GM19328 (cell line): ENCODE data around the gene PSMD7.
"Not testable (repeated sequence)": the region's sequence is repeated elsewhere in the genome, so short reads cannot be mapped to it uniquely, and the experiment has no call there.

ENCODE experiments used
- ATAC-seq: cut with Tn5 transposase; IDR thresholded peaks from one replicate; pipeline ENCODE4 v1.9.1; 2021; ENCODE audit warnings: mild to moderate bottlenecking, moderate library complexity; ENCODE audit not compliant: unreplicated experiment

Gene PSMD7

DNA sequence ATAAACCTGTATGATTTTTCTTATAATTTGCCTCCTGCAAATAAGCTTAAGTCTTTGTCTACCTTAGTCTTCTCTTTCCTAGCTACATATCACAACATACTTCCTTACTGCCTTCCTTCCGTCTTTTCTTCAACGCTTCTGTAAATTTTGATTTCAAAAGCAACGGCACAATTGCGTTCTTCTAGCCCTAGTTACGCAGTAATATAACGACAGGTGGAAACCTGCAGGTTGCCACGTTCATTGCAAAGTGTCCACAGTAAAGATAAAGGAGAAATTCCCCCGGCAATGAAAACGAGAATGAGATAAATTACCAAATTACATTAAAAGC is 546 bp upstream of the PSMD7 start:
- ATAC-seq = peak; percentile 9

DNA sequence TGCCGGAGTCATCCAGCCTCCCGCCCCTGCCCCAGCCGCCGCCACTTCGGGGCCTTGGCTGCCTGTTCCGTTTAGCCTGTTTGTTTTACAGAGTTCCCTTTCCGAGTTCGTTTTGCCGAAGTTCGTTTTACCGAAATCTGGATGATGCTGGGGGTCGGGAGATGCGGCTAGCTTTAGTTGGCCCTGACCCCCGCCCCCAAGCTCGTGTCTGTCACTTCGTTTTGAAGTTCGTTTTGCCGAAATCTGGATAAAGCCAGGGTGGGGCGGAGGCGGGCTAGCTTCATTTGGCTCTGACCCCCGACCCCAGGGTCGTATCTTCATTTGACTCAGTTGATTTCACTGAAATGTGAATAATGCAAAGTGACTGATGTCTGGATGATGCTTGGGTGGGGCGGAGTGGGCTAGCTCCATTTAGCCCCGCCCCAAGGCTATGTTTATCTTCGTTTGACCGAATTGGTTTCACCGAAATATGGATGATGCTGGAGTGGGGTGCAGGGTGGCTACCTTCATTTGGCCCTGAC is 591 bp downstream of the PSMD7 start:
- no peak for ATAC-seq

DNA sequence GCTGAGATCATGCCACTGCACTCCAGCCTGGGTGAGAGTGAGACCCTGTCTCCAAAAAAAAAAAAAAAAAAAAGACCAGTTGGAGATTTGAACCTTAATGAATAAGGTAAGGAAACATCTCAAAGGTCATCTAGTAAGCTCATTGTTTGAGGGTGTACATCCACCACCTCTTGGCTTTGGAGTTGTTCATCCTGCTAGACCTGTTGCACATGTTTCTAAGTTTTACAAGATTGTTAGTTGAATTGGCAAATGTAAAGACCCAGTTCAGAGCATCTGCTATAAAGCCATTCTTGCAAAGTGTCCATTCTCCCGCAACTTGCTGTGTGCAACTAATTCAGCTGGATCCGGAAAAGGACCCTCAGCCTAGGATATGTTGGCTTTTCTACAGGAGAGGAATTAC is 1.5 kb downstream of the PSMD7 start:
- ATAC-seq = no peak

DNA sequence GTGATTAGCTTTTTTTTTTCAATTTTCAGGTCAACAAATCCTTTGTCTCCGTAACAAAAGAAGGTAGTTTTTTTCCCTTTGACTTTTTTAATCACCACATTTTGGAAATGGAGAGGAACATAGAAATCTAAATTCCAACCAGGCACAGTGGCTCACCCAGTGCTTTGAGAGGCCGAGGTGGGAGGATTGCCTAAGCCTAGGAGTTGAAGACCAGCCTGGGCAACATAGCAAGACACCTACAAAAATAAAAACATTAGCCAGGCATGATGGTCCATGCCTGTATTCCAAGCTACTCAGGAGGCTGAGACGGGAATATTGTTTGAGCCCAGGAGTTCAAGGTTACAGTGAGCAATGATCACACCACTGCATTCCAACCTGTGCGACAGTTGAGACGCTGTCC is 5.7 kb downstream of the PSMD7 start:
- no peak for ATAC-seq

DNA sequence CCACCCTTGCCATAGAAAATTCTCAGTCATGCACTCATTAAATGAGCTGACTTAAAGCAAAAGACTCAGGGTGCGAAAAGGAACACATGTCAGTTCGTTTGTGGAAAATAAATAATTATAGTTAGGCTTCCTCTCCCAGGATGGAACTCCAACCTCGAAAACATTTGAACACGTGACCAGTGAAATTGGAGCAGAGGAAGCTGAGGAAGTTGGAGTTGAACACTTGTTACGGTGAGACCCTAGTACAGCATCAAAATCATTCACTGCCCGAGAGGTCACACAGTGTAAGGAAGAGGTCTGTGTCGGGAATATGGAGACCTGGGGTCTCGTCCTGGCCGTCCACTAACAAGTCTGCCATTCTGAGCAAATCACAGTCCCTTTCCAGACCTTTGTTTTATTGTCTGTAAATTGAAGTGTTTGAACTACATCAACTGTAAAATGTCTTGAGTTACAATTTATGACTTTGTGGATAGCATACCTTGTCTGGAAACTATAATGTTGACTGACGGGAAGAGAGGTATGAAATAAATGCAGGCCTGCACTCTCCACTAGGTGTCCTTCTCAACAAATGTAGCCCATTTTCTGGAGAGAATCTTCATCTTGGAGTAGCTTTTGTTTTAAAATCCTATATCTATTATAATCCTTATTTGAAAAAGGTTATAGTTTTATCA is 7.7 kb downstream of the PSMD7 start:
- no peak for ATAC-seq

DNA sequence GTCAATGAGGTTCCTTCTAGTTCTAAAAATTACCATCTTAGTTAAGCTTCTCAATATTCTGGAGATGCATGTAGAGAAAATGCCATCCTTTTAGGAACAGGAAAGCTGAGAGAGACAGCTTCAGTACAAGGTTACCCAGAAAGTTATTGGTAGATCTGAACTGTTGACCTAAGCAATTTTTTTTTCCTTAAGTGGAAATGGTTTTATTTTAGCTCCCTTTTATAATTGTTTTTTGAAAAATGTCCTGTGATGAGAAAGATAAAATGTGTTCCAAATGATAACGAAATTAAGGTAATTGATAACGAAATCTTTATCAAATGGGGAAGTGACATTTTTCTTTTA is 8.2 kb downstream of the PSMD7 start:
- no peak for ATAC-seq

DNA sequence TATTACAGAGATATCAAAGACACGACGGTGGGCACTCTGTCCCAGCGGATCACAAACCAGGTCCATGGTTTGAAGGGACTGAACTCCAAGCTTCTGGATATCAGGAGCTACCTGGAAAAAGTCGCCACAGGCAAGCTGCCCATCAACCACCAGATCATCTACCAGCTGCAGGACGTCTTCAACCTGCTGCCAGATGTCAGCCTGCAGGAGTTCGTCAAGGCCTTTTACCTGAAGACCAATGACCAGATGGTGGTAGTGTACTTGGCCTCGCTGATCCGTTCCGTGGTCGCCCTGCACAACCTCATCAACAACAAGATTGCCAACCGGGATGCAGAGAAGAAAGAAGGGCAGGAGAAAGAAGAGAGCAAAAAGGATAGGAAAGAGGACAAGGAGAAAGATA is 8.7 kb downstream of the PSMD7 start:
- ATAC-seq = no peak

DNA sequence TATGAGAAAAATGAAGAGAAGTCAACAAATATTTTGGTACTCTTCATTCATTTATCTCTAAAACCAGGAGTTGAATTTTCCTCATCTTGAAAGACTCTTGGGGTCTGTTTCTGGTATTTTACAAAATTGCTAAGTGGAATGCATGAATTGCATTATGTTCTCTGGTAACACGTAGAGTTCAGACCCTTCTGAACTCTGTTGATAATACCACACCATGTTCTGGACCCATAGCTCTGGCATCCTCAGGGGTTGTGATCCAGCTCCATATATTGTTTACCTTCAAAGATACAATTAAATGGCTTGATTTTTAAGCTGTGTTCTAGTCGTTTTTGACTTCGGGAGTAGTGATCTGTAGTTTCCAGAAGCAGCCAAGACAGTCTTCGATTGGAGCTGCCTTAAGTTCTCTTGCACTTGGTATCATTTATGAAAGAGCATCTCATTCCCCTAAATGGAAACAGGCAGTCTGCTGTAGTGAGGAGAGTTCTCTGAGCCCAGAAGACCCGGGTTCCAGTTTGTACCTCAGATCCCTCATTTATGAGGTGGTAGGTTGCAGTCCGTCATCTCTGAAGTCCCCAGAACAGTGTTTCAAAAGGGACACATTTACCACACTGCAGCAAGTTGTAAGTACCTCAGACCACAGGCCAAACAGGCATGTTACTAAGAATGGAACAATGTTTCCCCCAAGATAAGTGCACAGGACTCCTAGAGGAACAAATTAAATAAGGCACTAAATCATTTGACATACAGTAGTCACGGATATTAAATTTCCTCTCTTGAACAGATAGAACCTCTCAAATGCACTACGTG is 9.6 kb downstream of the PSMD7 start:
- no peak for ATAC-seq

DNA sequence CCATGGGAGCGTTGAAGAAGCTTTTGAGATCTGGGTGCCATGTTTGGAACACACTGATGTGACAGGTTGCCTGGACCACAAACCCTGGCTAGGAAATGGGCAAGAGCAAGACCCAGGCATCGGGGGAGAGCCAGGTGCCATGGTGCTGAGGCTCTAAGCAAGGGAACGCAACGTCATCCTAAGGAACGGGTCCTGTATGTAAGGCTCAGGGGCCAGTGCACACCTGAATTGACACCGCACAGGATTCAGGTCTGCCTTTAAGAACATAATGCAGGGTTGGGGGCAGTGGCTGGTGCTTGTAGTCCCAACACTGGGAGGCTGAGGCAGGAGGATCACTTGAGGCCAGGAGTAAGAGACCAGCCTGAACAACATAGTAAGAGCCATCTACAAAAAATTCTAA is 10.8 kb downstream of the PSMD7 start:
- ATAC-seq = no peak

DNA sequence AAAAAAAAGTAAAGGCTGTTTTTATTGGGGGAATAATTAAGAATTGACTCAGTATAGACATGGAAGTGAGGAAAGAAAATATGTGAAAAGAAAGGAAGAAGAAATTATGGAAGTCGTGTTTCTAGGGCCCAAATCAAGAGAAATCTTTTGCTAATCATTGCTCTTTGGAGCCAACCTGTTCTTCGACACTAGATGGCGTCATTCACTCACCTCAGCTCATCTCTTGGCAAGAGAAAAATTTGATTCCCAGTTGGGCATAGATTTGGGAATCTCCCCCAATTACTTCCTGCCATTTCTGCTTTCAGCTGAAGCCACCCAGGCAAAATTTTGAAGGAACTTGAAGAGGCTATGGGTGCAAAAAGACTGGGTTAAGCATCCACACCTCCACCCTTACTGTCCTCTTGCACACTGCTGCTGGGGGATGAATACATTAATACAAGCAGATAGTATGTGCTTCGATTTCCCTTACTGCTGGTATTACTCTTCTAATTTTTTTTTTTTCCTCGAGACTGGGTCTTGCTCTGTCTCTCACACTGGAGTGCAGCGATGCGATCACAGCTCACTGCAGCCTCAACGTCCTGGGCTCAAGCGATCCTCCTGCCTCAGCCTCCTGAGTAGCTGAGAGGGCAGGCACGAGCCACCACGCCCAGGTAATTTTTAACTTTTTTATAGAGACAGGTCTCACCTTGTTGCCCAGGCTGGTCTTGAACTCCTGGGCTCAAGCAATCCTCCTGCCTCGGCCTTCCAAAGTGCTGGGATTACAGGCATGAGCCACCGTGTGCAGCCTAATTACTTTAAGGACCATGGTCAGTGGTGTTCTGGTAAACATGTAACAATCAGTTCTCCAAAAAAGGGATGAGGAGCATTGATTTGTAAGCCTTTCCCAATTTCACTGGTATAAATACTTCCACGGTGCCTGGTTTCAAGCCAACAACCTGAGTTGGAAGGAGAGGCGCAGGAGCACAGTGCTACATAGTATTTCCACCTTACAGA is 13.5 kb downstream of the PSMD7 start:
- ATAC-seq = no peak

DNA sequence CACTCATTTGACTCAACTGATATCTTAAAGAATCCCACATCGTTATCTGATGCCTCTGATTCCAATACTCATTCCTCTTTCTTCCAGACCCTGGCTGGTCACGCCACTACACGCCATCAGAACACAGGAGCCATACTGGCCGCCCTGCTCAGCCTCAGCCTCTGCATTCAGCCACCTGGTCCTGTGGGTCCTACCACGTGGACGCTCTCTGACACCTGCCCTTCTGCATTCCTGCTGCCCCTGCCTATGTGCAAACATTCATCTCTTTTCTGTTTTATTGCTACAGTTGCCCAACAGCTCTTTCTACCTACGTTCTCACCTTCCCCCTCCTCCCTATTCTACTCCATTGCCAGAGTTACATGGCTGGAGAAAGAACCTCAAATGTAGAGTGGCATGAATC is 18.4 kb downstream of the PSMD7 start:
- no peak for ATAC-seq

DNA sequence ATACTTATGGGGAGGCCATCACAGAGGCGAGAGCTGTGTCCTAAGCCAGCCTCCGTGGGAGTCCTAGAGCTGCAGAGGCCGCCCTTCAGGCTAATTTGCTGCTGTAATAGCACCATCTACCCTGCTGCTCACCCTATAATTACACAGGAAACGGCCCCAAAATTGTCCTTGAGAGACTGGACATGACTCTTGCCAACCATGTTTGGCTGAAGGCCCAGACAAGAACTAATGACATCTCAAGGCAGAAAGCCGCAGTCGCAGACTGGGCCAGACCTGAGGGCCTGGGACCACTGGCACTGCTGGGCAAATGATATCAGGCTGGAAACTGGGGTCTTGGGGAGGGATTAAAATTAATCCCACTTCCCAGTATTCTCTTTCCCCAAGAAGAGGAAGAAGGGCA is 24.1 kb downstream of the PSMD7 start:
- no peak for ATAC-seq

DNA sequence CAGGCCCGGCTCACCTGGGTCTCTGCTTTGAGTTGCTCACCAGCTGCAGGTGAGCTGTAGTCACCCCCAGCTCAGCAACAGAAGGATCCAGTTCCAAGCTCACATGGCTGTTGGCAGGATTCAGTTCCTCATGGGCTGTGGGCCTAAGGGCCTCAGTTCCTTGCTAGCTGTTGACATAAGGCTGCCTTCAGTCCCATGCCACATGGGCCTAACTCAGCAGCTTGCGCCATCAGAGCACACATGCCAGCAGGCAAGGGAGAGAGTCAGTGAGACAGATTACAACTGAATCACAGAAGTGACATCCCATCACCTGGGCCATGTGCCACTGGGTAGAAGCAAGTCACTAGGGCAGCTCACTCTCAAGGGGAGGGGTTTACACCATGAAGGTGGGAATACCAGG is 24.7 kb downstream of the PSMD7 start:
- ATAC-seq = no peak

DNA sequence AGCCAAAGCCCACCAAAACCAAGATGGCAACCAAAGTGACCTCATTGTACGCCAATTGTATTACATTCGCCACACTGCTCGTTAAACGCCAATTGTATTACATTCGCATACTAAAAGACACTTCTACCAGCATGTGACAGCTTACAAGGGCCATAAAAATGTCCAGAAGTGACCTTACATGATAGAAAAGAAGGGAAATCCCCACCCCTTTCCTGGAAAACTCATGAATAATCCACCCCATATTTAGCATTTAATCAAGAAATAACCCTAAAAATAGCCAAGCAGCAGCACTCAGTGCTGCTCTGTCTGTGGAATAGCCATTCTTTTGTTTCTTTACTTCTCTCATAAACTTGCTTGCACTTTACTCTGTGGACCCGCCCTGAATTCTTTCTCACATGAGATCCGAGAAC is 25.7 kb downstream of the PSMD7 start:
- no peak for ATAC-seq

DNA sequence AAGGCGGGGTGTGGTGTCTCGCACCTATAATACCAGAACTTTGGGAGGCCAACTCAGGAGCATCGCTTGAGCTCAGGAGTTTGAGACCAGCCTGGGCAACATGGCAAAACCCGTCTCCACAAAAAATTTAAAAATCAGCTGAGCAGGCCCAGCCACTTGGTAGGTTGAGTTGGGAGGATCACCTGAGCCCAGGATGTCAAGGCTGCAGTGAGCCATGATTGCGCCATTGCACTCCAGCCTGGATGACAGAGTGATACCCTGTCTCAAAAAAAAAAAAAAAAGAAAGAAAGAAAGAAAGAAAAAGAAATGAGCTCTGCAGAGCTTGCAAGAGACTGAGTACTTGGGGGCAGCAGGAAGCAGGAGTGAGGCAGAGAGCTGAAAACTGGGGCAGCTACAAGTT is 28.2 kb downstream of the PSMD7 start:
- not testable (repeated sequence) for ATAC-seq

DNA sequence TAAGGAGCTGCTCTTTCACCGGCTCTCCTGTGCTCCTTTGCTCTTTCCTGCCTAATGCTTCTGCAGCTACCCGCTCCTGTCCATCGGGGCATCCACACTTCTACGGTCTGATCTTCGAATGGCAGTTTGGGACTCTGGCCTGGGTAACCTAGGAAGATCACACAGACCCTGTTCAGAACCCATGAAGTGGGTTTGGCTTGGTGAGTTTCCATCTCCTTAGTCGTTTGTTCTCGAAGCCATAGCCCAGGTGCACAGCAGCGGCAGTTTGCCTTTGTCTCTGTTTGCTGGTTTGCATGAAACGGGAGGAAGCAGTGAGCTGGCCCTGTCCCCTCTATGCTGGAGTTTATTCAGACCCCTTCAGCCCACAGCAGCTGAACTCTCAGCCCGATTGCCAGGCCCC is 29.0 kb downstream of the PSMD7 start:
- ATAC-seq = no peak

DNA sequence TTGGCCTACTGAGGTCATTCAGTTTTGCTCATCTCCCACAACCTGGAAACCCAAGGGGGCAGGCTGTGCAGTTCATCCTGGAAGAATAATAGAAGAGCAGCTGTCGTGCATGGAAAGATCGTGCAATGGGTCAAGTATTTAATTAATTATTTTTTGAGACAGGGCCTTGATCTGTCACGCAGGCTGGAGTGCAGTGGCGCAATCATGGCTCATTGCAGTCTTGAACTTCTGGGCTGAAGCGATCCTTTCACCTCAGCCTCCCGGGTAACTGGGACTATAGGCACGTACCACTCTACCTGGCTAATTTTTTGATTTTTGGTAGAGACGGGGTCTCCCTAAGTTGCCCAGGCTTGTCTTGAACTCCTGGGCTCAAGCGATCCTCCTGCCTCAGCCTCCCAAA is 31.7 kb downstream of the PSMD7 start:
- ATAC-seq = not testable (repeated sequence)

DNA sequence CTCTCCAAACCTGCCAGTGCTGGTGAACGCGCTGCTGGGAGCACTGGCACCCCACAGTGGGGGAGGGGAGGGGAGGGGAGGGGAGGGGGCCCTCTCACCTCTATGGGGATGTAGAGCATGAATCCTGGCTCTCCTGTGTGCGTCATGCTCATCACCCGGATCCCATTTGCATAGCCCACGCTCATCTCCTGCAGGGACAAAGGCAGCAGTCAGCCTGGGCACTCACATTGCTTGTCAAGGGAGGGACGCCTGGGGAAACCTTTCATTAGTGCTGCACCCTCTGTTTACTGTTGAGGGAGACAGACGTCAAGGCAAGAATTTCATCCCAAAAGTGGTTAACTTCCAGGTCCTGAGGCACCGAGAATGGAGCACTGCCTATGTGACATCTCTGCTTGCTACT is 35.9 kb downstream of the PSMD7 start:
- ATAC-seq = not testable (repeated sequence)

DNA sequence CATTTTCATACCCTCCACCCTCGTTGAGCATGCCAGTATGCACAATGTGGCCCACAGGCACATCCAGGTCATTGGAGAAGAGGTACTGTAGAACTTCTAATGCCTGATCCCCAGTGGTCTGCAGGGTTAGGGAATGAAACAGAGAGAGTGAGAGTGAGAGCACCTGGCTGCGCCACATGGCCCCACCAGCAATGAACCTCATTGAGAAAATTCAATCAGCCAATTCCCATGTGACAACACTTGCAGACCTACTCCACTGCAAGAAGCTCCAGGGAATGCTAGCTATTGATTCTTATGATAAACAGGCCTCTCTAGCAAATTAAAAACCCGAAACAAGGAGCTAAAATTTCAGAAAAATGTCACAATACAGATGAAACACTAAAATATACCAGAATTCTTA is 40.9 kb downstream of the PSMD7 start:
- not testable (repeated sequence) for ATAC-seq

DNA sequence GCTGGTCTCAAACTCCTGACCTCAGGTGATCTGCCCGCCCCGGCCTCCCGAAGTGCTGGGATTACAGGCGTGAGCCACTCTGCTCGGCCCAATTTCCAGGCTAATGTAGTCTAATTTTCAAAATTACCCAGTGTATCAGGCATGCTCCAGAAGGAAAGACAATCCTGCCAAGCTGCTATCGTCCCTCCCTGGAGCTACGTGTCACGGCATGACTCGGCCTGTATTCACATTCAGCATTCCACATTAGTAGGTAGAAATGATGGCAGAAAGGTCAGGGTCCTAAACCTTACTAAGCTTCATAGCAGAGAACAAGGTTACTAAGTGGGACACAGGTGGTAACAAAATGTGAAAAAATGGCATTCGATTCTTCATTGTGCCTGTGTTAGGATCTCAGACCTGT is 42.6 kb downstream of the PSMD7 start:
- not testable (repeated sequence) for ATAC-seq

DNA sequence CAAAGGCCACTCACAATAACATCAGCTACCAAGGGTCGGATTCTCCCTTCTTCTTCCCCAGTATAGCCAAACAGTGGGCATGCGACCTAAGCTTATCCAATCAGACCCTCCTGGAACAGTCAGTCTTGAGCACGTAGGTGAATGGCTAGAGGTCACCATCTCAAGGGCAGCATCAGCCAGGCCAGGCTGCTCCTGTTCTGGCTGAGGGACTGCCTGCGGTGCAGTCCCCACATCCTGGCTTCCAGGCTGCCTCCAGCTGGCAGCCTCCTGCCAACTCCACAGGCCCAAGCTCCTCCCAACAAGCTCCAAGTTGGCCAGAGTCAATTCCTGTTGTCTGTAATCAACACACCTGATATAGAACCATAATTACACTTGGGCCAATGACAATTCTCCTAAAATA is 56.4 kb downstream of the PSMD7 start:
- ATAC-seq = not testable (repeated sequence)
